Duodenal mucosa (tissue), 2 donors: Measurements from ENCODE around the gene GTF2A1.

Source experiments
- H3K27ac ChIP-seq: one replicate; pipeline ENCODE4 v1.7.0; 2013; ENCODE audit warnings: low read depth, low read length
- H3K27me3 ChIP-seq, 2 donors: one replicate each; pipeline ENCODE4 v1.7.0; 2013; ENCODE audit warnings: low read length in 2 of 2, control low read depth in 1 of 2; ENCODE audit not compliant: insufficient read depth in 2 of 2, control insufficient read depth in 1 of 2
- H3K36me3 ChIP-seq, 2 donors: one replicate each; pipeline ENCODE4 v1.7.0; 2013; ENCODE audit warnings: low read length in 2 of 2, control low read depth in 1 of 2; ENCODE audit not compliant: insufficient read depth in 2 of 2, control insufficient read depth in 1 of 2
- H3K4me1 ChIP-seq, 2 donors: one replicate each; pipeline ENCODE4 v1.7.0; 2013; ENCODE audit warnings: low read length in 2 of 2, control low read depth in 1 of 2; ENCODE audit not compliant: insufficient read depth in 2 of 2, control insufficient read depth in 1 of 2
- H3K4me3 ChIP-seq, 2 donors: one replicate each; pipeline ENCODE4 v1.7.0; 2013; ENCODE audit warnings: low read length in 2 of 2, low read depth in 1 of 2
- H3K9ac ChIP-seq, 2 donors: one replicate each; pipeline ENCODE4 v1.7.0; 2013; ENCODE audit warnings: low read length in 2 of 2, low read depth in 1 of 2
- H3K9me3 ChIP-seq, 2 donors: one replicate each; pipeline ENCODE4 v1.7.0; 2013; ENCODE audit warnings: low read length in 2 of 2, control low read depth in 1 of 2; ENCODE audit not compliant: control insufficient read depth in 1 of 2

GTF2A1 gene

DNA sequence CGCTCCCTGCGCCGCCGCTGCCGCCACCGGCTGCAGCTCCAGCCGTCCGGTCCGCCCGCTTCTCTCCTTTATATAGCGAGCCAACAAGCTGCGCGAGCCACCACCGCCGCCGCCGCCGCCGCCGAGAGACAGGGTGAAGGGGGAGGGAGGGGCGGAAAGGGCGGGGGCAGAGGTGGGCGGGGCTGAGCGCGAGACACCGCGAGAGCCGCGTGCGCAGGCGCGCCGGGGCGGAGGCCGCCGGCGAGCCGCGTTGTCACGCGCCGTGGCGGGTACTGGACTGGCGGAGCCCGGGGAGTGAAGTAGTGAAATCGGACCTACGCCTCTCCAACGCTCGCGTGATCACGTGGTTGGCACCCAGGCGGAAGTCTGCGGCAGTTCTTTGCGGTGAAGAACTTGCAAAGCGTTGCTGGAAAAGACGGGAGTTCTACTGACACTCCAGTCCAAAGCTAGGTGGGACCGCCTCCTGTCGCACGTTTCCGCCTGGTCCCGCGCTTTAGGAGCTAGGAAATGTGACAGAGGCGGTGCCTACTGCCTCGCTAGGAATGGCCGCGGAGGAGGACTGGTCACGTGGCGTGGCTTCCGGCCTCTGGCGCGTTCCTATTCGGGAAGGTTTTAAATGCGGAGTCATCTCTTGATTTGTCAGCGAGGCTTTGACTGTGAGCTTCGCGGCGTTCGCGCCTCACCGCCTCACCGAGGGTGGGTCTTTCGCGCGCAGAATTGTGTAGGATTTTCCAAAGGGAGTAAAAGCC is at the start of gene GTF2A1:
TSS of gene GTF2A1 (minus strand) at position 130 of the 749 bp plus-strand sequence. CDS start 441 bp downstream, outside the sequence.
- Histone ChIP-seq H3K4me3 (peak within 1 kb of the TSS; percentile 92 to 95), H3K4me1 (peaks cover 11 to 31% of the 10 kb centered on the region in 2 donors), H3K9me3 (peaks cover 0 to 1% of the 10 kb centered on the region in 2 donors), H3K27me3 (no peaks in the 10 kb centered on the region), H3K27ac (peak within 1 kb of the TSS; percentile 99), H3K36me3 (peaks cover under 1 to 2% of the 10 kb centered on the region in 2 donors), H3K9ac (peak within 1 kb of the TSS; percentile 99)

DNA sequence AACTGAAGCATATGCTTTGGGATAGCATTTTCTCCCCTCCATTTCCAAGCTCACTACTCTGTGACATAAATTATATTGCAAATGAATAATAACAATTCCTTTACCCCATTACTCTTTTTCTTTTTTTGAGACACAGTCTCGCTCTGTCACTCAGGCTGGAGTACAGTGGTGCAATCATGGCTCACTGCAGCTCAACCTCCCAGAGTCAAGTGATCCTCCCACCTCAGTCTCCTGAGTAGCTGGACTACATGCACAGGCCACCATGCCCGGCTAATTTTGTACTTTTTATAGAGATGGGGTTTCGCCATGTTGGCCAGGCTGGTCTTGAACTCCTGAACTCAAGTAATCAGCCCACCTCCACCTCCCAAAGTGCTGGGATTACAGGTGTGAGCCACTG is 49.2 kb upstream of the GTF2A1 start:
- Histone ChIP-seq H3K4me3 (no peak overlapping the region), H3K27ac (no peak overlapping the region), H3K4me1 (peaks cover 0 to 3% of the 10 kb centered on the region in 2 donors), H3K9me3 (no peaks in the 10 kb centered on the region), H3K36me3 (no peaks in the 10 kb centered on the region), H3K27me3 (no peaks in the 10 kb centered on the region), H3K9ac (no peak overlapping the region)

DNA sequence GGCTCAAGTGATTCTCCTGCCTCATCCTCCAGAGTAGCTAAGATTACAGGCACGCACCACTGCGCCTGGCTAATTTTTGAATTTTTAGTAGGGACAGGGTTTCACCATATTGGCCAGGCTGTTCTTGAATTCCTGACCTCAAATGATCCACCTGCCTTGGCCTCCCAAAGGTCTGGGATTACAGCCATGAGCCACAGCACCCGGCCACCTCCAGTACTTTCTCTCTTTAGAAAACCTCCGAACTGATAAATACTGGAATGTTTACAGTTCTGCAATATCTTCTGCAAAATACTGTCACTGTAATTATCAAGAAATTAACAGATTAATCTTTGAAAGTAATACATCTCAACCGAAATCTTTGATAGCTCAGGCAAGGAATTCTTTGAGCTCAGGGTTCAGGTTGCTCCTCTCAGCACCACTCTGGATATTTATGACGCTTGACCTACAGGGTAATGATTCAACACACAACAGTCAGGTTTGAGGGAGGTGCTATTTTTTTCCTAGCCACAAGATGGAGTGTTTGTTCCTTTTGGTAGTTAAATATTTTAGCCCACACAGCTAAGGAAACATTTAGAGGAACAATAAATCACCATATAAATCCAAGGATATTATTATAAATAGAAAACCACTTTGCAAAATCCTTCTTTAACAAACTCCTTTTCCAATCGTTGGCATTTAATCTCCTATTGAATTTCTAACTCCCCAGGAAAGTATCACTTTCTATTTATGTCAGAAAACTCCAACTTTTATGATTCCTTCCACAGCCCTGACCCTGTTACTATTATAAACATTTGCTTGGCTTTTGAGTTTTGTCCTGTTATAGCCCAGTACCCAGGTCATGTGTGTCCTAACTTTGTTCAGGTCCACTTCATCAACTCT is 48.6 kb upstream of the GTF2A1 start:
- Histone ChIP-seq H3K4me1 (peaks cover 0 to 3% of the 10 kb centered on the region in 2 donors), H3K27me3 (no peaks in the 10 kb centered on the region), H3K4me3 (no peak overlapping the region), H3K9me3 (no peaks in the 10 kb centered on the region), H3K27ac (no peak overlapping the region), H3K9ac (no peak overlapping the region), H3K36me3 (no peaks in the 10 kb centered on the region)

DNA sequence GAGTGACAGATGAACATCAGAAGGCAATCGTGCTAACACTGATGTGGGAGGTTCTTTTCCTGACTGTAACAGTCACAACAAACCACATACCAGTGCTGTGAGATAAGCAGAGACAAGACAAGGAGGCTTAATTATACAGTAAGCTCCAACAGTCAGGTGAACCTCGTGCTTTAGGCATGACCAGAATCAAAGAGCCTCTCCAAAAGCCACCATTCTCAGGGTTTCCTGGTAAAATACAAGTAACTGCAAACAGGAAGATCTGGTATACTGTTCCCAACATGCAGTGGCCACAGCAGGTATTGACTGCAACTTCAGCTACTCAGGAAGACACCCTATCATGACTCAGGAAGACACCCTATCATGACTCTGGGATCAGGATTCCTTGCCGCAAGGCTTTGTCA is 47.3 kb upstream of the GTF2A1 start:
- Histone ChIP-seq H3K9me3 (no peaks in the 10 kb centered on the region), H3K4me1 (peaks cover 0 to 3% of the 10 kb centered on the region in 2 donors), H3K4me3 (no peak overlapping the region), H3K36me3 (no peaks in the 10 kb centered on the region), H3K9ac (no peak overlapping the region), H3K27ac (no peak overlapping the region), H3K27me3 (no peaks in the 10 kb centered on the region)

DNA sequence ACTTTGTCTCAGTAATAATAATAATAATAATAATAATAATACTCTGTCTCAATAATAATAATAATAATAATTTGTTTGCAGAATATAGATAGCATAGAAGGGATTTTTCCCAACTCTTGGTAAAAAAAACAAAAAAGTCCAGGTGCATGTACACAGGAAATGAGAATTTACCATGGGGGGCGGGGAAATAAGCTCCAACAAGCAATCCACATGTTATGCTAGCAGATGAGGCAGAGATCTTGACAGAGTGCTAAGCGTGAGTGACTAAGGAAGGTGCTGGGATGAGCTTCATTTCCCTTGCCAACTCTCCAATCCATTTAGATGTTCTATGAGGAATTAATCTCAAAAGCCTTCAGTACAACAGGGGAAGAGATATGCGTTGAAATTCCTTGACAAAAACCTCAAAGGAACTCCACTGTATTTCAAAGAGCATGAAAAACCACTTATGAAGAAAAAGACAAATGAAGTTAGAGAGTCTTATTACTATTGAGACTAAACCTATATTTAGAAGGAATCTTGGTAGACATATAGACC is 44.9 kb upstream of the GTF2A1 start:
- Histone ChIP-seq H3K9ac (no peak overlapping the region), H3K36me3 (no peaks in the 10 kb centered on the region), H3K27ac (no peak overlapping the region), H3K4me3 (no peak overlapping the region), H3K4me1 (peaks cover 0 to 3% of the 10 kb centered on the region in 2 donors), H3K27me3 (no peaks in the 10 kb centered on the region), H3K9me3 (no peaks in the 10 kb centered on the region)

DNA sequence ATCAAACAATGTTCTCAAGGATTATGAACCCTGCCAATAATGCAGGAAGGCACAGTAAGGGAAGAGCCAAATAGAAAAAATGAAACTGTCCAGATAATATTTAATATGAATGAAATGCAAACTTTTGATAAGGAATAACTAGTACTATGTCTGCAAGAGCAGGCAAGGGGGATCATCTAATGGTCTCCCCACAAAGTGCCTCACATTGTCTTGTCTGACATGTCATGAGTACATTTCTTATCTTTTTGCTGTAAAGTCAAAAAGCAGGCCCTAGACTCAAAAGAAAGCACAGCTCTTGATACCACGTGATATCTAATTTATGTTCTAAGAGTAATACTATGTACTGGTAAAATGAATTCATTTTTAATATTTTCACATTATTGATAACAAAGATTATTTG is 43.9 kb upstream of the GTF2A1 start:
- Histone ChIP-seq H3K36me3 (no peaks in the 10 kb centered on the region), H3K4me1 (peaks cover 0 to 3% of the 10 kb centered on the region in 2 donors), H3K9ac (no peak overlapping the region), H3K27ac (no peak overlapping the region), H3K9me3 (no peaks in the 10 kb centered on the region), H3K27me3 (no peaks in the 10 kb centered on the region), H3K4me3 (no peak overlapping the region)

DNA sequence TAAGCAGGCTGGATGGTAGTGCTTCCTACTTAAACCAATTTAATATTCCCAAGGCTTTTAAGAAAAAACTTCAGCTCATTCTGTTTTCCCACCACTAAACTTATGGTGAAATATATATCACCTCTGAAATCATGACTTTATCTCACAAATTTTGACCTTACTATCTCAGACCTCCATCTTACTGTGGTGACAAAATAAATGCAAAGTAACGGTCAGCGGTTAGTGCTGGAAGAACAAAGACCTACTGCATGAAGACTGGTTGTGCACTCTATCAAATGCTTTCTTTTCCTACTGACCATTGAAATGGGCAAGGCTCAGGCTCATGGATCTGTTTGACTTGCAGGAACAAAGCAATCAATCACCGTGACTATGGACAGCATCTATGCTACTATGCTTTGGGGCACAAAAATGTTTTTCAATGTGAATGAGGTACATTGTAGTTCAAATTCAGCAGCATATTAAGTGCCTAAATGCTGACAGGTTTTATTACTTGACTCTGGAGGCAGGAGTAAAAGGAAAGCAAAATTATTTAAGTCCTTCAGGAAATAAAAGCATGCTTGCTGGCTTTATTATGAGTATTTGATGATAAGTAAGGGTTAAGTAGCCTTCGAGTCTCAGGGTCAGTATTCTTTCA is 43.1 kb upstream of the GTF2A1 start:
- no peaks in the 10 kb centered on the region for H3K9me3 ChIP-seq
- no peak overlapping the region for H3K4me3 ChIP-seq
- H3K27ac ChIP-seq = no peak overlapping the region
- no peaks in the 10 kb centered on the region for H3K27me3 ChIP-seq
- no peaks in the 10 kb centered on the region for H3K36me3 ChIP-seq
- no peak overlapping the region for H3K9ac ChIP-seq
- H3K4me1 ChIP-seq = no peaks in the 10 kb centered on the region

DNA sequence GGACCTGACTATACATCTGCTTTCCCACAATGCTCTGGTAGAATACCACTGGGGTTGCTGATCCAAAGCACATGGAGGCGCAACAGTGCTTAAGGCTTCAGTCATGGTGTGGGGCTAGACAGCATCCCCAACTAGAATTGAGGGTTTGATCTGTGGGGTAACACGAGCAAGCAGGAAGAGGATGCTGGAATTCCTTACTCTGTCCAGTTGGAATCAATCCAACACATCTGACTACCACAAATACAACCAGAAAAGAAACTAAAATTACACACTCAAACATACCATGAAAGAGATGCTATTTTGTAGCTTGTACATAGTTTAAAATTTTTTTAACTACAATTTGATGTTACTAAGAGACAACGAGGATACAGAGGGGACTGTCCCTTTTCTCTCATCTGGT is 40.4 kb upstream of the GTF2A1 start:
- Histone ChIP-seq H3K27ac (no peak overlapping the region), H3K9me3 (no peaks in the 10 kb centered on the region), H3K36me3 (no peaks in the 10 kb centered on the region), H3K9ac (no peak overlapping the region), H3K4me1 (no peaks in the 10 kb centered on the region), H3K27me3 (no peaks in the 10 kb centered on the region), H3K4me3 (no peak overlapping the region)

DNA sequence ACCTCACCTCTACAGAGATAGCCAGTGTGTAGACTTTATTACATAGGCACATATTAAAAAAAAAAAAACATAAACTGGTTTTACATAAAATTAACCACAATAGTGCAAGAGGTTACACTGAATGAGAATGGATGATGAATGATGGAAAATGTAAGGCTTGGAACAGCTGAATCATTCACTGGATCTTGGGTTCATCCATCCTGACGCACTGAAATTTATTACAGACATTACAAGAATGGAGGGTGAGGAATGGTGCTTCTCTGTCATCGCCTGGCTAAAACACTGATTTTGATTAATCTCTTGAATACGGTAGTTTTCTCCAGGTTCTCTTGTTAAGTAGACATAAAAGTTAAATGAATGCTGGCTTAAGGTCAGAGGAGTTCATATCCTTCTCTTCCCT is 40.0 kb upstream of the GTF2A1 start:
- Histone ChIP-seq H3K4me3 (no peak overlapping the region), H3K27me3 (no peaks in the 10 kb centered on the region), H3K36me3 (no peaks in the 10 kb centered on the region), H3K9me3 (no peaks in the 10 kb centered on the region), H3K27ac (no peak overlapping the region), H3K9ac (no peak overlapping the region), H3K4me1 (no peaks in the 10 kb centered on the region)
